IMR-90 (cell line): ENCODE results near the gene HELZ. TPM values are rescaled to one million over a fixed set of nuclear protein-coding genes. Genes with fewer than 3 reads are reported as not detected.

Experiments
- ATAC-seq: fragments of 200-7000 bp; cut with Tn5 transposase; 2 replicates; pipeline ENCODE4 v1.9.1; 2020; ENCODE audit warnings: low read depth, mild to moderate bottlenecking, moderate library complexity
- BruUV-seq: library from RNA; stranded (reverse); fragments of 400-500 nt; replicated peaks from 2 replicates; lab custom pipeline; 2021; lab: Mats Ljungman, UMichigan
- CTCF ChIA-PET: fragments of 300-600 bp; formaldehyde crosslinking; extraction: SDS; loops from one replicate; lab custom pipeline; 2021; ENCODE audit warnings: antibody characterized with exemption; lab: Yijun Ruan, JAX
- POLR2A ChIA-PET: fragments of 300-600 bp; sonication (Branson Sonifier 250); formaldehyde crosslinking; loops from one replicate; lab custom pipeline; 2022; ENCODE audit warnings: antibody characterized with exemption; ENCODE audit not compliant: unreplicated experiment; lab: Charles Lee
- DNase-seq: peaks from one replicate; pipeline ENCODE4 v3.0.0; 2013
- H2AFZ ChIP-seq: replicated peaks from 2 replicates; pipeline ENCODE3; 2013; ENCODE audit warnings: low read length, mild to moderate bottlenecking; ENCODE audit not compliant: poor library complexity
- H2AK5ac ChIP-seq: 2 replicates; pipeline ENCODE4 v1.6.1; 2013; ENCODE audit warnings: low read depth, low read length, inconsistent platforms
- H2AK9ac ChIP-seq: replicated peaks from 2 replicates; pipeline ENCODE3; 2013; ENCODE audit warnings: mild to moderate bottlenecking, low read depth, low read length, moderate library complexity; ENCODE audit not compliant: poor library complexity
- H2BK120ac ChIP-seq: 2 replicates; pipeline ENCODE4 v1.6.1; 2013; ENCODE audit warnings: low read depth, low read length, inconsistent platforms
- H2BK15ac ChIP-seq: 3 replicates; pipeline ENCODE4 v1.6.1; 2013; ENCODE audit warnings: low read depth, low read length, inconsistent platforms
- H2BK20ac ChIP-seq: 2 replicates; pipeline ENCODE4 v1.6.1; 2013; ENCODE audit warnings: low read depth, mild to moderate bottlenecking, inconsistent platforms, low read length, moderate library complexity
- H2BK5ac ChIP-seq: 2 replicates; pipeline ENCODE4 v1.6.1; 2013; ENCODE audit warnings: mild to moderate bottlenecking, low read depth, low read length, inconsistent platforms; ENCODE audit not compliant: poor library complexity, severe bottlenecking
- H3K14ac ChIP-seq: replicated peaks from 2 replicates; pipeline ENCODE4 v1.6.1; 2013; ENCODE audit warnings: low read depth, low read length, inconsistent platforms
- H3K18ac ChIP-seq: 2 replicates; pipeline ENCODE4 v1.6.1; 2013; ENCODE audit warnings: low read depth, low read length, control low read depth
- H3K23ac ChIP-seq: 2 replicates; pipeline ENCODE4 v1.6.1; 2013; ENCODE audit warnings: low read depth, low read length, inconsistent platforms
- H3K27ac ChIP-seq: 2 replicates; pipeline ENCODE4 v1.5.1; 2013; ENCODE audit warnings: mild to moderate bottlenecking, control low read depth, low read length; ENCODE audit not compliant: insufficient read depth
- H3K27me3 ChIP-seq: 2 replicates; pipeline ENCODE4 v1.6.1; 2013; ENCODE audit warnings: low read length; ENCODE audit not compliant: control insufficient read depth, insufficient read depth
- H3K36me3 ChIP-seq: 2 replicates; pipeline ENCODE4 v1.6.1; 2013; ENCODE audit warnings: low read length, mixed read lengths; ENCODE audit not compliant: control insufficient read depth, insufficient read depth
- H3K4ac ChIP-seq: 2 replicates; pipeline ENCODE4 v1.6.1; 2013; ENCODE audit warnings: low read depth, low read length, inconsistent platforms
- H3K4me1 ChIP-seq: 2 replicates; pipeline ENCODE4 v1.6.1; 2013; ENCODE audit warnings: low read length, mixed read lengths; ENCODE audit not compliant: control insufficient read depth, insufficient read depth
- H3K4me2 ChIP-seq: 2 replicates; pipeline ENCODE4 v1.6.1; 2013; ENCODE audit warnings: low read depth, mild to moderate bottlenecking, control low read depth, low read length, moderate library complexity
- H3K4me3 ChIP-seq: 2 replicates; pipeline ENCODE4 v1.5.1; 2013; ENCODE audit warnings: low read depth, mild to moderate bottlenecking, control low read depth, low read length, moderate library complexity; ENCODE audit not compliant: insufficient read depth
- H3K56ac ChIP-seq: 2 replicates; pipeline ENCODE4 v1.6.1; 2013; ENCODE audit warnings: low read length, inconsistent platforms; ENCODE audit not compliant: insufficient read depth; ENCODE audit errors: extremely low read depth
- H3K79me1 ChIP-seq, 2 experiments: 2 replicates each; pipeline ENCODE4 v1.6.1; 2013; ENCODE audit warnings: low read length in 2 of 2, inconsistent platforms in 1 of 2, low read depth in 1 of 2
- H3K9ac ChIP-seq: 2 replicates; pipeline ENCODE4 v1.6.1; 2013; ENCODE audit warnings: low read depth, low read length, control low read depth
- H3K9me1 ChIP-seq: 2 replicates; pipeline ENCODE4 v1.6.1; 2013; ENCODE audit warnings: low read length, inconsistent platforms; ENCODE audit not compliant: insufficient read depth
- H3K9me3 ChIP-seq: 2 replicates; pipeline ENCODE4 v1.6.1; 2013; ENCODE audit warnings: low read length; ENCODE audit not compliant: control insufficient read depth, insufficient read depth
- H4K20me1 ChIP-seq: 2 replicates; pipeline ENCODE4 v1.6.1; 2013; ENCODE audit warnings: low read length, inconsistent platforms; ENCODE audit not compliant: insufficient read depth
- H4K5ac ChIP-seq: 2 replicates; pipeline ENCODE4 v1.6.1; 2013; ENCODE audit warnings: mild to moderate bottlenecking, low read depth, low read length, control low read depth
- H4K8ac ChIP-seq, 2 experiments: 2 replicates each; pipeline ENCODE4 v1.6.1; 2013; ENCODE audit warnings: low read depth in 2 of 2, low read length in 2 of 2, control low read depth in 1 of 2, inconsistent platforms in 1 of 2
- H4K91ac ChIP-seq: 2 replicates; pipeline ENCODE4 v1.6.1; 2013; ENCODE audit warnings: low read depth, low read length, inconsistent platforms; ENCODE audit not compliant: insufficient read depth
- BHLHE40 ChIP-seq: fragments of 150-350 bp; IDR thresholded peaks from 2 replicates; pipeline ENCODE4 v1.6.1; 2016; ENCODE audit warnings: mild to moderate bottlenecking, low read depth, low read length
- NFE2L2 ChIP-seq: fragments of 150-350 bp; IDR thresholded peaks from 2 replicates; pipeline ENCODE4 v1.6.1; 2016; ENCODE audit warnings: low read depth, mild to moderate bottlenecking, low read length
- WGBS, 2 experiments: methylation state at CpG; one replicate each; pipeline versions ENCODE4 v1.1.5 to v1.1.7; 2013; ENCODE audit warnings: missing lambda C conversion rate in 2 of 2; ENCODE audit not compliant: insufficient read length in 1 of 2; ENCODE audit errors: extremely low coverage in 2 of 2; 5-methylcytosine and 5-hydroxymethylcytosine counted together
- dilution Hi-C: fragments of 300-500 bp; cut with HindIII; formaldehyde crosslinking; loops from one replicate; pipeline ENCODE4 v1.14.3; 2018; ENCODE audit warnings: low sequenced_read_pairs; ENCODE audit not compliant: unreplicated experiment
- in situ Hi-C: fragments of 300-500 bp; cut with MboI; formaldehyde crosslinking; loops from 3 replicates; pipeline ENCODE4 v1.14.3; 2019; ENCODE audit warnings: low sequenced_read_pairs, inconsistent platforms, mixed read lengths
- intact Hi-C: fragments of 100-400 bp; cut with micrococcal nuclease; formaldehyde crosslinking; loops from 2 replicates; pipeline ENCODE4 v1.10.0; 2022
- polyA plus RNA-seq, 3 experiments: library from polyadenylated mRNA; depleted of rRNA; stranded (reverse); fragments of >200 nt; gene quantifications; 2 replicates each; pipeline ENCODE4 v1.2.3, GENCODE V29; 2012; ENCODE audit warnings: low replicate concordance in 1 of 3
- total RNA-seq: library from RNA; depleted of rRNA; stranded (reverse); fragments of >200 nt; gene quantifications from 2 replicates; pipeline ENCODE4 v1.2.3, GENCODE V29; 2012

HELZ gene
- total and polyA plus RNA-seq, 2 of the 4 experiments (the other 2 are of a cell fraction): 8.0 to 60.6 TPM

- ChIA-PET POLR2A (no interaction called here), CTCF (no interaction called here)
- H3K4me1 ChIP-seq: peaks cover 2% of the 10 kb centered on the region; the same call in 1 of the 2 replicates
- peak overlapping the region in 1 of 2 experiments; percentile 9; a peak in 1 of 4 replicates for H4K8ac ChIP-seq
- peak; percentile 21 for ATAC-seq
- in situ Hi-C loops: no loop called here
- no peak for TF ChIP-seq NFE2L2
- peak; percentile 33; the same call in 1 of the 2 replicates for TF ChIP-seq BHLHE40
- H2AK9ac ChIP-seq: peak overlapping the region; percentile 83
- H3K14ac ChIP-seq: no peak overlapping the region; the same call in 1 of the 2 replicates
- H3K27ac ChIP-seq: peak overlapping the region; percentile 76
- H3K9me3 ChIP-seq: no peaks in the 10 kb centered on the region
- 0% methylated on average over 1 of the region's 47 CpGs; no CpG with 5 or more reads in 1 of the 2 experiments for WGBS, 2 experiments
- peak overlapping the region; percentile 77 for H2BK5ac ChIP-seq
- H2BK15ac ChIP-seq: no peak overlapping the region
- H2AK5ac ChIP-seq: no peak overlapping the region
- H3K56ac ChIP-seq: no peak overlapping the region
- no TSS peak for BruUV-seq
- no peaks in the 10 kb centered on the region for H3K36me3 ChIP-seq
- H4K5ac ChIP-seq: no peak overlapping the region
- no peaks in the 10 kb centered on the region for H3K27me3 ChIP-seq
- H4K91ac ChIP-seq: no peak overlapping the region
- H3K4me2 ChIP-seq: peak overlapping the region; percentile 91
- peak overlapping the region; percentile 90 for H2AFZ ChIP-seq
- H3K9me1 ChIP-seq: 0 out of 2 replicates have a peak, but pooled peaks cover 6% of the 10 kb centered on the region
- H3K18ac ChIP-seq: no peak overlapping the region
- peak overlapping the region; percentile 22; the same call in 1 of the 2 replicates for H2BK120ac ChIP-seq
- H2BK20ac ChIP-seq: no peak overlapping the region
- dilution Hi-C loops: no loop called here
- H3K79me1 ChIP-seq: peaks cover 10 to 25% of the 10 kb centered on the region in 2 experiments; a peak in 3 of 4 replicates
- H3K4me3 ChIP-seq: peak overlapping the region; percentile 83
- no peak for DNase-seq
- peaks cover 16% of the 10 kb centered on the region; the same call in 1 of the 2 replicates for H4K20me1 ChIP-seq
- H3K23ac ChIP-seq: peak overlapping the region; percentile 49; the same call in 1 of the 2 replicates
- H3K9ac ChIP-seq: peak overlapping the region; percentile 69
- intact Hi-C loops: loop anchor here (5.0 kb wide), 1 partner anchor 98 kb away; no protein-coding TSS in a partner anchor
- H3K4ac ChIP-seq: 0 out of 2 replicates have a peak overlapping the region, but pooled peaks have one; percentile 12
These were observed 444 bp downstream of the HELZ start for GRCh38 chr17:67244431-67245072.
